ENCODE measurements around the gene GGA1.
A peak's percentile ranks its signal among the peaks of the same experiment; 100 is the strongest.

The GGA1 gene

GRCh38 chr22:37676736-37677492 lies 68.3 kb downstream of the GGA1 start:
- peak overlapping the region; percentile 63 for H3K4me3 ChIP-seq (ENCODE audit: severe bottlenecking)
- H3K27ac ChIP-seq (ENCODE audit: poor library complexity, severe bottlenecking), result peak overlapping the region; percentile 93
- DNase-seq (ENCODE audit: low spot score) (peak; percentile 95), ATAC-seq (ENCODE audit: low read depth) (peak; percentile 48)
- no peaks in the 10 kb centered on the region for H3K27me3 ChIP-seq (ENCODE audit: insufficient read depth, poor library complexity, severe bottlenecking)
- no peak for TF ChIP-seq CTCF (IDR thresholded peaks at IDR 0.05; ENCODE audit: poor library complexity, severe bottlenecking)
- H3K4me1 ChIP-seq (ENCODE audit: insufficient read depth, poor library complexity, severe bottlenecking), result peaks cover 21% of the 10 kb centered on the region
- H3K9me3 ChIP-seq (ENCODE audit: severe bottlenecking), result no peaks in the 10 kb centered on the region
- peaks cover 34% of the 10 kb centered on the region for H3K36me3 ChIP-seq (ENCODE audit: low read depth)

GRCh38 chr22:37677493-37677974 lies 68.9 kb downstream of the GGA1 start:
- peaks cover 34% of the 10 kb centered on the region for H3K36me3 ChIP-seq (ENCODE audit: low read depth)
- ATAC-seq (ENCODE audit: low read depth), result no peak
- no peaks in the 10 kb centered on the region for H3K27me3 ChIP-seq (ENCODE audit: insufficient read depth, poor library complexity, severe bottlenecking)
- peak overlapping the region; percentile 93 for H3K27ac ChIP-seq (ENCODE audit: poor library complexity, severe bottlenecking)
- H3K9me3 ChIP-seq (ENCODE audit: severe bottlenecking), result no peaks in the 10 kb centered on the region
- H3K4me1 ChIP-seq (ENCODE audit: insufficient read depth, poor library complexity, severe bottlenecking), result peaks cover 21% of the 10 kb centered on the region
- no peak for TF ChIP-seq CTCF (IDR thresholded peaks at IDR 0.05; ENCODE audit: poor library complexity, severe bottlenecking)
- peak overlapping the region; percentile 63 for H3K4me3 ChIP-seq (ENCODE audit: severe bottlenecking)
- DNase-seq (ENCODE audit: low spot score), result no peak

GRCh38 chr22:37678372-37678771 lies 69.7 kb downstream of the GGA1 start:
- H3K27ac ChIP-seq (ENCODE audit: poor library complexity, severe bottlenecking), result peak overlapping the region; percentile 93
- peaks cover 34% of the 10 kb centered on the region for H3K36me3 ChIP-seq (ENCODE audit: low read depth)
- ATAC-seq (ENCODE audit: low read depth), result no peak
- H3K27me3 ChIP-seq (ENCODE audit: insufficient read depth, poor library complexity, severe bottlenecking), result no peaks in the 10 kb centered on the region
- H3K4me1 ChIP-seq (ENCODE audit: insufficient read depth, poor library complexity, severe bottlenecking), result peaks cover 21% of the 10 kb centered on the region
- H3K4me3 ChIP-seq (ENCODE audit: severe bottlenecking), result no peak overlapping the region
- no peak for TF ChIP-seq CTCF (IDR thresholded peaks at IDR 0.05; ENCODE audit: poor library complexity, severe bottlenecking)
- no peak for DNase-seq (ENCODE audit: low spot score)
- no peaks in the 10 kb centered on the region for H3K9me3 ChIP-seq (ENCODE audit: severe bottlenecking)

- Histone ChIP-seq H3K9me3 (ENCODE audit: severe bottlenecking) (no peaks in the 10 kb centered on the region), H3K27me3 (ENCODE audit: insufficient read depth, poor library complexity, severe bottlenecking) (no peaks in the 10 kb centered on the region), H3K27ac (ENCODE audit: poor library complexity, severe bottlenecking) (peak overlapping the region; percentile 93), H3K4me1 (ENCODE audit: insufficient read depth, poor library complexity, severe bottlenecking) (peaks cover 18% of the 10 kb centered on the region), H3K4me3 (ENCODE audit: severe bottlenecking) (no peak overlapping the region), H3K36me3 (ENCODE audit: low read depth) (peaks cover 34% of the 10 kb centered on the region)
- TF ChIP-seq CTCF (IDR thresholded peaks at IDR 0.05; ENCODE audit: poor library complexity, severe bottlenecking), result no peak
- ATAC-seq (ENCODE audit: low read depth), result no peak
- no peak for DNase-seq (ENCODE audit: low spot score)
Measured at GRCh38 chr22:37679670-37680069, 71.0 kb downstream of the GGA1 start.
